Effector CD8-positive, alpha-beta T cell (primary cell): ENCODE data around the gene MARCHF9.

Source experiments
- DNase-seq: peaks from one replicate; lab custom pipeline; 2025; lab: John Stamatoyannopoulos, UW

MARCHF9 gene

DNA sequence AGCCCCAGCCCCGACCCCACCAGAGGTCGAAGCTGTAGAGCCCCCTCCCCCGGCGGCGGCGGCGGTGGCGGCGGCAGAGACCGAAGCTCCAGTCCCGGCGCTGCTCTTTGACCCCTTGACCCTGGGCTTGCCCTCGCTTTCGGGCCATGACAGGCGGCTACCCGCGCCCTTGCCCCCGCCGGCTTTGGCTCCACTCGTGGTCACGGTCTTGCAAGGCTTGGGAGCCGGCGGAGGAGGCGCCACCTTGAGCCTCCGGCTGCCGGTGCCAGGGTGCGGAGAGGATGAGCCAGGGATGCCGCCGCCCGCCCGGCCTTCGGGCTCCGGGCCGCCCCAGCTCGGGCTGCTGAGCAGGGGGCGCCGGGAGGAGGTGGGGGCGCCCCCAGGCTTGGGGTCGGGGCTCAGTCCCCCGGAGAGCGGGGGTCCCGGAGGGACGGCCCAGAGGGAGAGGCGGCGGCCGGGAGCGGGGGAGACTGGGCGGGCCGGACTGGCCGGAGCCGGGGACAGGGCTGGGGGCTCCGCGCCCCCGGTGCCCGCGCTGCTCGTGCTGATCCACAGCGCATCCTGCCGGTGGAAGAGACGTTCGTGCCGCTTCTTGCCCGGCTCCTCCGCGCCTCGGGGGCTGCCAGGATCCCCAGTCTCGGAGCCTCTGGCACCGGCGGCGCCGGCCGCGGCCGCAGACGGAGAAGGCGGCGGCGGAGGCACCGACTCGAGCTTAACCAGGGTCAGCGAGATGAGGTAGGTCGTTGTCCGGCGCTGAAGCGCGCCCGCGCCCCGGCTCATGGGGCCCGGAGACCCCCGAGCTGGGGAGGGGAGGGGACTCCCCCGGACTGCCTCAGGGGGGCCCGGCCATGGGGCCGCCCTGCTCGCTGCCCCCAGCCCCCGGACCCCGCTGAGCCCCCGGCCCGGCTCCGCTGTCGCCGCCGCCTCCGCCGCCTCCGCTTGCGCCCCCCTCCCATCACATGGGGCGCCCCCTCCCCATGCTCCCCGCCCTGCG, 17.1 kb upstream of the MARCHF9 start:
- no peak for DNase-seq

DNA sequence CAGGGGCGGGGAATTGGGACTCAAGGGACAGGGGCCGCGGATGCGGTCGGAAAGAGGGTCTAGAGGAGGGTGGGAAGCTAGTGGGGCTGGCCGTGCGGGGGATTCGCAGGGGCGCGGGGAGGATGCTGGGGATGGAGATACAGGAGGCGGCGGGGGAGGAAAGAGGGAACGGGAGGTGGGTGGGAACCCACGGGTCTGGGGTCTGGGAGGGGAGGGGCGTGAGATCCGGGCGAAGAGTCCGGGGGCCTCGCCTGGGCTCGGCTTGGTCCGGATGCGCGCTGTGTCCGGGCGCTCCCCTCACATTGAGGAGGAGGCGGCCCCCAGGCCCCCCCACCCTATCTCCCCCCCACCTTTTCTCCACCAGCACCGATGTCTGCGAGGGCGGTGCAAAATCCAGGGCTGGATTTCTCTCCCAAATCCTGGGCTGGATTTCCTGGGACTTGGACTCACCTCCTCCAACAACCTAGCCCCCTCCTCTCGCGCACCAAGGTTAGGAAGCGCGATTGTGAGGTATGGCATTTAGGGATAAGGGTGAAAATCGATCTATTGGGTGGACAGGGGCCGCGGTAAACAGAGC, 16.2 kb upstream of the MARCHF9 start, which contains the start of gene AGAP2:
AGAP2 (minus strand) TSS at position 82 of the 577 bp plus-strand sequence. CDS start 496 bp downstream, outside the sequence.
- DNase-seq = no peak

DNA sequence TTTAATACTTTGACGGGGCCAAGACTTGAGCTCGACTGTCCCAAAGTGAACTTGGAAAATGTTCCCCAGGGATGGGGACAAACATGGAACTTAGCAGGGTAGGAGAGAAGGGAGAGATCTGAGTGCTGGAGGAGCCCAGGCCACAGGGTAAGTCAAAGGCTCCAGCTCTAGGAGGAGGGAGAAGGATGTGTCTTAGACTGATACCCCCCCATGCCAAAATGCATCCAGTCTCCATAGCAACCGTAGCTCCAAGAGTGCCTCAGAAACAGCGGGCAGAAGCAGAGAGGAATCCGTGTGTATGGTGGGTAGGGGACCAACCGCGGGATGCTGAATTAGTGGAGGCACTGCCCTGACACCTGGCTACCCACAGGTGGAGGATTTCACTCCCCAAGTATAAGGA, 15.5 kb upstream of the MARCHF9 start:
- DNase-seq = no peak

DNA sequence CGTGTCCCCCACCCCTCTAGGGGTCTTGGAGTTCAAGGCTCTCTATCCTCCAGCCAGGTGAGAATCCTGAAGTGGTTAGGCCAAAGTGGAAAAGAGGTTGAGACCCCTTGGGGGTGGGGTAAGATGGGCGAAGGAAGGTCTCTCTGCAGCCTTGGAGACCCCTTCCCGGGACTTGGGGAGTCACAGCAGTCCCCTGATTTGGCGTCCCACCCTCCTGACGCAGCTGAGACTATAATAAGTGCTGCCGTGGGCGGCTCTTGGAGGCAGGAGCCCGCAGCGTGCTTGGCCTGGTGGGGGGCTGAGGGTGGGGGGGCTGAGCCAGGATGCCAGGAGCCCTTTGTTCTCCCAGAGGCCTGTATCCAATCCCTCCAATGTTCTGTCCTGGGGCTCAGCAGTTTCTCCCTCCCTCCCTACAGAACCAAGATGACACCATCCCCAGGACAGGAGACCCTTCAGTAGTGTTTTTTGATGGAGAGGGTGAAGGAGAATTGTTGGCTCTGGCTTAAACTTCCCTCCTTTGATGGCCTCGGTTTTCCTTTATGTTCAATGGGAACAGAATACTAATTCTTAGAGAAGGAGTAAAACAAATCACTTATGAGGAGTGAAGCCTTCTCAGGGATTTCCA, 14.9 kb upstream of the MARCHF9 start:
- DNase-seq = no peak

DNA sequence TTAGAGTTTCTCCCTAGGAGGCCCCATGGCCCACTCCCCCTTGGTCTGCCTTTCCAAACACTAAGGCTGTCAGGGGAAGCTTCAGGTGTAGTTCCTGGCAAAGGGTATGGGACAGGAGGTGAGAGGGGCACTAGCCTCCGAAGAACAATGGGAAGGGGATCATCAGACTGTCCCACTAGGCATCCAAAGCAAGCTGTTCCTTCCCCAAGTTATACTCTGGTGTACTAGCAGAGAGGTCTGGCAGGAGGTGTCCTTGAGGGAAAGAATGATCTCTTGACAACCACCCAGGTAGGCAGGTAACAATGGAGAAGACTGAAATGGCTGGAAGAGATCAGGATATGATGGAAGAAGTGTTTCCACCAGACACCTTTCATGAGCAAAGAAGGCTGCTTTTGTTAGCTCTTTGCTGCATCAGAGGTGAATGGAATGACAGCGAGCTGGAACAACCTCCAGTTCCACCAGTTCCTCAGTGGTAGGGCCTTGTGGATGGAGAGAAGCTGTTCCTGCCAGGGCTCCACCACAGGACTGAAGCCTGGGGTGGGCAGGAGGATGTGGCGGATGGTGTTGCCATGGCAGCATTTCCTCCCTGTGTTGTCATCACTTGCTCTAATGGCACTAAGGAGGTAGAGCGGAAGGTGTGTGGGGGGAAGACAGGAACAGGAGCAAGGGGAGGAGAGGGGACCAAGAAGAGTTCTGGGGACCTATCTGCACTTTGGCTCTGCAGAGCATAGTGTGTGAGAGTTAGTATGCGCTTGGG, 14.1 kb upstream of the MARCHF9 start:
- DNase-seq = peak; percentile 58

DNA sequence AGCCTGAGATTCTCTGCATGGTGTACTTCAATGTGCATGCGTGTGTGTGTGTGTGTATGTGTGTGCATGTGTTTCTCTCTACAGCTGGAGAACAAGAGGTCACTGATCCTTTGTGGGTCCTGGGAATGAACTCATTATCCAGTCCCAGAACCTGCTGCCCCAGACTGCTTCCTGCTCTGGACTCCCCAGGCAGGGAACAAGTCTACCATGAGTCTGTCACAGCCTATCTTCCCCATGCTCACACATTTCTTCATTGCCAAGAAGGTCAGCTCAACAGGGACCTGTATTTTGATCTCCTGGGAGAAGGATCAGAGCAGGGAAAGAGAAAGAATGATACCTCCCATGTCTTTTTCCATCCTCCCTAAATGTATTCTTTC, 13.5 kb upstream of the MARCHF9 start:
- DNase-seq = no peak

DNA sequence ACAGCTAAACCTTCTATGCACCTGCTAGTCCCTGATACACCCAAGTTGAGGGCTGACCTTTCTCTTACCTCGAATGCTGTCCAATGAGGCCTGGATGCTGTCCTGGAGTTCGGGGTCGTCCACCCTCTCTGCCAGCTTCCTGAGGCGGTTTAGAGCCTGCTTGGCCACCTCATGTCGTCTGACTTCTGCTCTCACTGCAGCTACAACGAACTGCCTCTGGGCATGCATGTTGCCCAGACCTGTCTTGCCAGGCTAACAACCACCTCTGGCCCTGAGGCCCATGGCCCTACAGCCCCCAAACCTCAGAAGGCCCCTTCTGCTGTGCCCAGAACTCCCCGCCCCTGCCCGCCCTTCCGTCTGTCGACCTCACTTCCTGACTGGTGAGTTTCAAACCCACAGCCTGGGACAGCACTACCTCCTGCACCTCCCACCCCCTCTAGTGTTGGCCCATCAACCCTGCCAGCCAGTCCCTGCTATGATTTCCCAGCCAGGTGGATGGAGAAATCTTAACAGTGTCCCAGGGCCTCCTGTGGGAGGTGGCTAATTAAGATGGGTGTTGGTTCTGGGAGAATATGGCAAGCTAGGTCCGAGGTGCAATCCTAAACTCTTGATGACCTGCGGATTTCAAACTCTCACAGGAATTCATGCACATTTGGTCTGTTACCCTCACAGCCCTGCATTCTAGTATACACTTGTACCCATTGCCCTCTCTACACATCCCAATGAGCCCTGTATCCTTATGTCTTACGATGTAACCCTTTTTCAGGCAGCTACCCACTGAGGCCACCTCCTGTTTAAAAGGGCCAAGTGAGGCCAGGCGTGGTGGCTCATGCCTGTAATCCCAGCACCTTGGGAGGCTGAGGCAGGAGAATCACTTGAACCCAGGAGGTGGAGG, 12.8 kb upstream of the MARCHF9 start:
- peak; percentile 56 for DNase-seq

DNA sequence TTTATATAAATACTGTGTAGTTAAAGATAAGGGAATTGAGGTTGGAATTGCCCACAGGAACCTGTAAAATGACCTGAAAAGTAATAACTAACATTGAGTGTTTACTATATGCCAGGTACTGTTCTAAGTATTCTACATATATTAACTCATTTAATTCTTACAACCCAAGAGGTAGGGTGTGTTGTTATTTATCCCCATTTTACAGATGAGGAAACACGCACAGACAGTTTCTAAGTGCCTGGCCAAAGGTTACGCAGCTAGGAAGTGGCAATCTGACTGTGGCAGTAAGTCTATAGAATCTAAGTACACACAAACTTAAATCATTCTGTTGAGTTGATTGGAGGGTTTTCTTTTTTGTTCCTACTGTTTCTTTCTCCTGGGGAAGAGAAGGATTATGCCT, 11.1 kb upstream of the MARCHF9 start:
- DNase-seq = no peak

DNA sequence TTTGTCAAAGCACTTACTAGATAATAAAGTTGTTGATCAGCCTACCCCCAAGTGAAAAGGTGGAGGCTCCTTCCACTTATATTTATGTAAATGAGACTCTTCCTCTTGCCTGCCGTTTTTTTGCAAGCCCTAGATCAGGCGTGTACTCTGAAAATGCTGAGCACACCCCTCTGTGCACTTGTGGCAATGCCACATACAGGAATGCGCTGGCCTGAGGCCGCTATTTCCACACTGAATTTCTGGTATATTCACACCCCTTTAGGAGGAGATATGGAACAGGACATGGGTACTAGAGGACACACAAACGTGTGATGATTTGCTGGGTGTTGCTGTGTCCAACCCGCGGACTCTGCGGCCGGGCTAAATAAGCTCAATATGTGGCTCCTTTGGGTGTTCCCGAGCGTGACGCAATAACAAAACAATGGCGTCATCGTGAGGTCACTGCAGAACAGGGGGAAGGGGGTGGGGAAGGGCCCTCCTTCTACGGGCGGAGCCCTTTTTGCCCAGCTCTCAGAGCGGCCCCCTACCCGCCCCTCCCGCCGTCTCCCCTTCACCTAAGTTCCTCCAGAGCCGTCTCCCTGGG, 10.6 kb upstream of the MARCHF9 start:
- DNase-seq = peak; percentile 66

DNA sequence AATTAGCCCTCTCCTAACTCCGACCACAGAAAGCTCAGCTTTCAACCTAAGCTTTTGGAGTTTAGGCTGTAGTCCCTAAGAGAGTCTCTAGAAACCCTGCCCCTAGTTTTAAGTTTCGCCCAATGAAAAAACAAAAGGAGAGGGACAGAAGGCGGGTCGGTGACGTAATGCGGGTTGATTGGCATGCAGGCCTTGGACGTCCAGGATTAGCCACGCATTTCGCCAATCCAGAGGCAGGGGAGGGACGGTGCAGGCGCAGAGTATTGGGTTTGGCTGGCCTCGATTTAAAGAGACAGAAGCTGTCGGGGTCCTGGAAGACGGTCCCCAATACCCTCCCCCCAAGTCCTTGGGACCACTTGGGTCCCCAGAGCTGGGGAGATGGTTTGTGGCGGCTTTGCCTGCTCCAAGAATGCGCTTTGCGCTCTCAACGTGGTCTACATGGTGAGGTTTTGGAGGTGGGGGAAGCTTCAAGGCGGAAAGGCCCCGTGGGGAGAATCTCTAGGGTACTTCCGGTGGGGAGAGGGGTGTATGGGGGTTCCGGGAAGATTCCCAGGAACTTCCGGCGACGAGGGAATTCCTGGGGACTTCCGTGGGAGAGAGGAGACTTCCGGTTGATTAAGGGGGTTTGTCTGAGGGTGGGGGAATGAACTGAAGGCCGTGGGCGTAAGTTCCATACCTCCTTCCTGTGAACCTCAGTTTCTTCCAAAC, 10.0 kb upstream of the MARCHF9 start, which contains the start of gene TSPAN31:
TSPAN31 (plus strand) TSS at position 263 of the 708 bp plus-strand sequence; CDS start at position 379, 116 bp downstream.
- peak; percentile 88 for DNase-seq

DNA sequence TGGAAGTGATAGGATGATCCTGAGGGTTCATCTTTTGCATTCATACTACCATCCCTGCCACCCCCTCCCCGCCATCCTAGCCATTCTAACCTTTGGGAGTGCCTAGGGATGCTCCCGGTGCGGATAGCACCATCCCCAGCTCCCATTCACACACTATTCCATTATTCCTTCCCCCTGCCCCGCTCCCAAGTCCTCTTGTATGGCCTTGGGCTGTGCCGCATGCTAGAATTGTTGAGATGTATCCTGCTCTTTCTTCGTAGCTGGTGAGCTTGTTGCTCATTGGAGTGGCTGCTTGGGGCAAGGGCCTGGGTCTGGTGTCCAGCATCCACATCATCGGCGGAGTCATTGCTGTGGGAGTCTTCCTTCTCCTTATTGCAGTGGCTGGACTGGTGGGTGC, 9.4 kb upstream of the MARCHF9 start:
- DNase-seq = no peak

DNA sequence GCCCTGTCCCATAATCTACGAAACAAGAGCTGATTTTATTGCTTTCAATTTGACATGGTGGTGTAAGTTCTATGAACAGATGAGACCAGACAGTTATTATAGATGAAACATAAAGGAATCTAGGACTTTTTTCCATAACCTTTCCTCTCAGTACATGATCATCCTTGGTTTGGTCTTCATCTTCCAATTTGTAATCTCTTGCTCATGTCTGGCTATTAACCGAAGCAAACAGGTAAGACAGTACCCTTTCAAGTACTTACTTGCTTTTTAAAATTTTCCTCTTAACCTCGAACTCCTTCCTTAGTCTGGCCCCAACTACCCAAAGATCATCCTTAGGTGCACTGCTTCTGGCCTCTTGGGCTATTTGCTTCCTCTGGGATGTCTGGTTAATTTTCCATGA, 8.9 kb upstream of the MARCHF9 start:
- DNase-seq = no peak

DNA sequence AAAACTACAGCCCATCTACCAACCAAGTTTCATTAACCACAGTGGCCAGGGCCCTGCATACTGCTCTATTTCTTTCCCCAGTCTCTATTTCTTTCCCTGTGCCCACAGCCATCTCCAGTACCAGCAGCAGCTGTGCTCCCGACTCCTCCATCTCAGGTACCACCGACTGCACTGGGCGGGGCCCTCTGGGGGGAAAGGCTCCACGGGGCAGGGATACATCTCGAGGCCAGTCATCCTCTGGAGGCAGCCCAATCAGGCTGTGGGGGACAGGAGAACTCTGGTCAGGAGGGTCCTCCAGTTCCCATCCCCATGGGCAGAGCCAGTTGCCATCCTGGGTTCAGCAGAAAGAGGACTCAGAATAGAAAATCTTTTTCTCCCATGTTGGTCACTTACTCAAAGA, 5.8 kb upstream of the MARCHF9 start:
- no peak for DNase-seq

DNA sequence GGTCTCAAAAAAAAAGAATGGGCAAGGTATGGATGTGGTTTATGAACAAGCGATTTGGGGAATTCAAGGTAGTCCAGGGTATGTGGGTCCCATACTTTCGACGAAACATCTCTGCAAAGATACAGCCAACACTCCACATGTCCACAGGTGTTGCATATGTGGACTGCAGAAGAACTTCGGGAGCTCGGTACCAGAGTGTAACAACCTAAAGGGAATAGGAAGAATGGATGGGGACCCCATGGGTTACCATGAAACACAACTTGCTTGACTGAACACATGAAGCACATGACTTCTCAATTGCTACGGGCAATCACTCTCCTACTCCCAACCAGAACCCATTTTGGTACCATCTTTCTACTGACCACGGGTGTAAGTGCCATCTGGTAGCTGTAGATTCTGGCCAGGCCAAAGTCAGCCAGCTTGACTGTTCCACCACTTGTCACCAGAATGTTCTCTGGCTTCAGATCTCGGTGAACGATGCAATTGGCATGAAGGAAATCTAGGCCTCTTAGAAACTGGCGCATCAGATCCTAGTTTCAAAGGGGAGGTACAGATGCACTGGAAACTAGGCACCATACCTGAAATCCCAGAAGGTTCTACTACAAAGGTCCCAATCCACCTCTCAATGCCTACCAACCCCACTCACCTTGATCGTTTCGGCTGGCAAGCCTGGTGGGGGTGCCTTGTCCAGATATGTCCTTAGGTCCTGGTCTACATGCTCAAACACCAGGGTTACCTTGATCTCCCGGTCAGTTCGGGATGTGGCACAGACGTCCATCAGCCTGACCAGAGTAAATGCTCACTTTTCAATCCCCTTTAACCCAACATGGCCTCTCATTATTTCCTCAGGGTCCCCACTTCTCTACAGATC, 4.1 kb upstream of the MARCHF9 start:
- DNase-seq = no peak

DNA sequence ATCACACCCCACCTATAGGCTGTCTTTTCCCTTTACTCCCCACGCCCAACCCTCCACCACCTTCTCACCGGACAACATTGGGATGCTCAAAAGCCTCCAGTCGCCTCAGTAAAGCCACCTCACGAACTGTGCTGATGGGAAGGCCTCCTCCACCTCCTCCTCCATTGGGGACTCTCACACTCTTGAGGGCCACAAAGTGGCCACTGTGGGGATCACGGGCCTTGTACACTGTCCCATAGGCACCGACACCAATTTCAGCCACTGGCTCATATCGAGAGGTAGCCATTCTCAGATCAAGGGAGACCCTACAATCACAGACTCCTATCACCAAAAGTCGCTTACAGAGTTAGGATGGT, 3.5 kb upstream of the MARCHF9 start:
- no peak for DNase-seq

DNA sequence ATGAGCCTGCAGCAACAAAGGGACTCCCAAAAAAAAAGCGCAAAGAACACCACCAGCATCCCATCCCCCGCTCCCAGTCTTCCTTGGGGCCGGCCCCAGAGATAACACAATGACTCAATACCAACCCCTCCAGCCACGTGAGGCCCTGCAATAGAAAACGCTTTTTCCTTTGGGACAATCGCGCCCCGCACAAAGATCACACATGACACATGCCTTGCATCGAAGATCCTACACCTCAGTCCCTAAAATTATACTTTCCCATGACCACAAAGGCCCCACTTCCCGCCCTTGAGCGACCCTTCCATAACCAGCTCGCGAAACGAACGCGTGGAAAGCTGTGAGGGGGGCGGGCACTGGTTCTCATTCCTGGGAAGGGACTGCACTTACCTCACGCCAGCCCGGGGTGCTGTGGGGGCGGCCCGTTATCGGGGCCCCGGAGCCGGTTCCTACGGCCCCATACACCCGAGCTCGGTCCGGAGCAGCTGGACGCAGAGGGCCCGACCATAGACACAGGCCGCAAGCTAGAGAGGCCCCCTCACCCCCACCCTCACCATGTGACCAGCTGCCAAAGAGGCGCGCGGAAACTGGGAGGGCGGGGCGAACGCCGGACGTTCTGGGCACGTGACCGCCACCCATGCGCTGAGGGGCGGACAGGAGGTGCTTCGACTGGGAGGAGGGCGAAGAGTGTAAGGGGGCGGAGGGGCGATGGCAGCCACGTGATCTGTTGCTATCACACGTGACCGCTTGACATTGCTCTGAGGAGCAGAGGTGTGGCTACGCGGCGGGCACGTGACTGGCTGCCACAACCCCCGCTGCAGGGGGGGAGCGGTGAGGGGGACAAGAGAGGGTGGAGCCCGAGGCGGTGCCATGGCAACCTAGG, 2.9 kb upstream of the MARCHF9 start, which contains the start of gene CDK4:
CDK4 (minus strand) TSS at position 523 of the 880 bp plus-strand sequence. CDS start 593 bp downstream, outside the sequence.
- DNase-seq = peak; percentile 98

DNA sequence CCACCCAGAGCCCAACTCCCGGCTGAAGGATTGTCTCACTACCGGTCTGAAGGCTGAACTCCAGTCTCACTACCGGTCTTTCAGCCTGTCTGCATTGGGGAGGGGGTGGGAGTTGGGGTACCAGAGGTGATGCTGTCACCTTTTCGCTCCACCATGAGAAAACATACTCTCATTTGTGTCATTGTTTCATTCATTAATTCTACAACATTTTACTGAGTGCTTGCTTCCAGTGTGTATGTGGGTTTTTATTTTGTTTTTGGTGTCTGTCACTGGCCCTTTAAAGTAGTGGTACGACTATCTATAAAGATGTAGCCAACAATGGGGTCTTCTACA, 2.3 kb upstream of the MARCHF9 start:
- DNase-seq = no peak
